HG02759 (cell line): ENCODE results near the gene IFI16.
A peak's percentile ranks its signal among the peaks of the same experiment; 100 is the strongest.
"Not testable (repeated sequence)": the region's sequence is repeated elsewhere in the genome, so short reads cannot be mapped to it uniquely, and the experiment has no call there.

Experiments
- ATAC-seq: cut with Tn5 transposase; IDR thresholded peaks from one replicate; pipeline ENCODE4 v1.9.1; 2021; ENCODE audit warnings: mild to moderate bottlenecking, moderate library complexity; ENCODE audit not compliant: unreplicated experiment

IFI16 gene

DNA sequence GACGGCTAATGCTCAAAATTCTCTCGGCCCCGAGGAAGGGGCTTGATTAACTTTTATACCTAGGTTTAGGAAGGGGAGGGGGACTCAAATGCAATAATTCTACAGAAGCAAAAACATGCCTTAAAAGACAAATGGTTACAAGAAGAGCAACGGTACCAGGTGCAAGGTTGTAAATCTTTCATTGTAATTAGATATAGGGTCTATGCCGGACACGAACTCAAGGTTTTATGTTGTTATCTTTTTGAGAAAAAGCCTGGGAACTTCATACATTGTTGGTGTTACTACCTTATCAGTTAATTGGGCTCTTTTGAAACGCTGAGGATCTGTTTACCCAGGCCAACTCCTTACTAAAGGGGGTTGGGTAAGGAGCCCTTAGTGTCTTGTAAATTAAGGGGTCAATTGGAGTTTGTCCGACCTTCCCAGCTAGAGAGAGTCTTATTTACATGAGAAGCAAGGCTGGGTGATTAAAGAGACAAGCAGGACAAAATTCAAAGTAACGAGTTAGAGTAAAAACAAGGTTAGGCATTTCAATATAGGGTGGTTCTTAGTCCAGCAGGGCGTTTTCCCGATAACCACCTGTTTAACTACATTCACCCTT, 3.4 kb upstream of the IFI16 start:
- ATAC-seq: not testable (repeated sequence)

DNA sequence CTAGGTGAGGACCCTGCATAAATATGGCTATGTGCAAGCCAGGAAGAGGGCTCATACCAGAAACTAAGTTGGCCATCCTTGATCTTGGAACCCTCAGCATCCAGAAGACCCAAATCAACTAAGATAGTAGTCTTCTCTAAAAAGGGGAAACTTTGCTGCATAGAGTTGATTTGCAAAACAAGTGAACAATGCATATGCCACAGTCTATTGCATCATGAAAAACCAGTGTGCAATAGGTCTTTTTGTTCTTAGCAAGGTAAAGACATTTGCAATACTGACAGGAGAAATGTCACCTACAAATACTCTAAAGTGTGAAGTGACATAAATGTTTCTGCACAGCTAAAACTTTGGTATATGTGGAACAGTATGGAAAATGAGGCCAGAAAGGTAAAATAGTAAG, 2.0 kb upstream of the IFI16 start:
- ATAC-seq: no peak

DNA sequence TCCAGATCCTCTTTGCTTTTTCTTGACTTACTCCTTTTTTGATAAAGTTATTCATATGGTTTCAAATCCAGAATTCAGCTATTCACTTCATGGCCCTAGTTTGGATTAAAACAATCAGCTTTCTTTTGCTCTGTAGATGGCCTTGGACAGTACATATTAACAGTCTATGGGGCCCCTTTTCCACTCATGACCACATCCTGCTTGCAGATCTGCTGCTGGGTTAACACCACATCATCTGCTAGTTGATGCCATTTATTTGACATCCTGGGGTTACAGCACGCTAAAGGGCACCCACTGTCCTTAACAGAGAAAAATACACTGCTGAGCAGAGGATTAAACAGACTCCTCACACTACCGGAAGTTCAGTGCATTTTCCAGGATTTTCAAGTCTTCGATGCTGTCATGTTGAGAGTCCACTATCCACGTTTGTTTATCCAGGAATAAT, 941 bp upstream of the IFI16 start:
- ATAC-seq: peak; percentile 73

DNA sequence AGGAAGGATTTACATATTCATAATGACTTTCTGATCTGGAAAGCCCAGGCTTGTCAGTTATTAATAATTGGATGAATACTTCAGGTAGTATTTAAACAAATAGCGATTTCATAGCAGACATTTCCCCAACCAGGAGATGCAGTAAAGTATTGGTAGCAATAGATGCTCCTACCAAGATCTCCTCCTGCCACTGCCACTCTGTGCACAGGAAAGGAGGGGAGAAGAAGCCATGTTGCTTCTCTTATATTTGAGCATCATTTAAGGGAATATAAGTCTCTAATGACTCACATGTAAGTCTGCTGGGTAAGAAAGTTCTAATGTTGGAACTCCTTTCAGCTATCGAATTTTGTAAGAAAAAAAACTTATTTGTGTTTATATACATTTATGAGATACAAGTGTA, 420 bp upstream of the IFI16 start:
- ATAC-seq: no peak

DNA sequence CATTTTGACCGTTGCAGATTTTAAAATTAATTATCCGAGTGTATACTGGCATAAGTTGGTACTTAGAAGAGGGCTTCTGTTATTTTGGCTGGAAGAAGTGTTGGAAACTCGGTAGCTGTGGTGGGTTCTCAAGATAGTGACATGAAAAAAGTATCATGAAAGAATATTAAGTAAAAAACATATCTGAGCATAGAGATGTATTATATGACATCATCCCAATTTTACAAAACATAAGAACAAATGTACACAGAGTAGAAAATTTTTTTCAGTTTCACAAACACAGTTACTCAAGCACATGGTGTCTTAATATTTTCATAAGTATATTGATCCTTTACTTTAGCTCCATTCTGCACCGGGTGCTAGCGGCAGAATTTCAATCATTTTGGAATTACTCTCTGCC, 684 bp downstream of the IFI16 start:
- no peak for ATAC-seq

DNA sequence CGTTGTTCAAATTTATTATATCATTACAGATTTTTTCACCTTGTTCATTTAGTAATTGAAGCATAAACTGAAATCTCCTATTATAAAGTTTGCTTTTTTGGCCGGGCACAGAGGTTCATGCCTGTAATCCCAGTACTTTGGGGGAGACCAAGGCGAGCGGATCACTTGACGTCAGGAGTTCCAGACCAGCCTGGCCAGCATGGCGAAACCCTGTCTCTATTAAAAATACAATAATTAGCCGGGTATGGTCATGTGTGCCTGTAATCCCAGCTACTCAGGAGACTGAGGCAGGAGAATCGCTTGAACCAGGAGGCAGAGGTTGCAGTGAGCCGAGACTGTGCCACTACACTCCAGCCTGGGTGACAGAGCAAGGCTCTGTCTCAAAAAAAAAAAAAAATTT, 1.3 kb downstream of the IFI16 start:
- not testable (repeated sequence) for ATAC-seq

DNA sequence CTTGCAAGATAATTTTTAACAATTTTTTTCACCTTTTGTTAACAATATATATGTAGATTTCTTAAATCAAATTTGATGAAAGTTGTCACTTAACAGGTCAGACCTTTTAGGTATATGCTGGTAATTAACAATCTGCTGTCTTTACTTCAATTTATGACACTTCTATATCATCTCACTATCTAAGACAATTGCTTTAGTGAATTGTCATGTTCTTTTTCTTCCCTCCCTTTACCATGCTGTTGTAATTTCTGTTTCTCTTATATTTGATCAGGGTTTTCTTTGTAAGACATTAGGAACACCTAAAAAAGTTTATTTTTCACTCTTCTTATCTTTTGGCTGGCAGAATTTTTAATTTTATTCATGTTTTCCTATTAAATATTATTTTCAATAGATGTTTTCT, 2.0 kb downstream of the IFI16 start:
- no peak for ATAC-seq

DNA sequence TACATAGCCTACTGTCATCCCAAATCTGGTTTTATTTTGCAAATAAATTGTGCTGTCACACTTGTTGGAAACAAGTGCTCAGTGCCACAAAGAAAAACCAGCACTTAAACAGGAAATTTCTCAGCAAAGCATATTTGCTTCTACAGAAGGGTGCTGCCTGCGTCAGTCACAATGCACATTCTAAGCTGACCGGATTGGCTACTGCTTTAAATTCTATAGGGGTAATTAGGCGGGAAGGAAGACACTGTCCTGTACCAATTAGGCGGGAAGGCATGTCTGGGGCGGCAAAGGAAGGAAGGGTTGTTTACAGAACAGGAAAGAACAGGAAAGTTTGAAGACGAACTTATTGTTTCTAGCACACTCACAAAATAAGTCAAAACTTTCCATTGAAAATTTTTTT, 2.8 kb downstream of the IFI16 start:
- peak; percentile 33 for ATAC-seq

DNA sequence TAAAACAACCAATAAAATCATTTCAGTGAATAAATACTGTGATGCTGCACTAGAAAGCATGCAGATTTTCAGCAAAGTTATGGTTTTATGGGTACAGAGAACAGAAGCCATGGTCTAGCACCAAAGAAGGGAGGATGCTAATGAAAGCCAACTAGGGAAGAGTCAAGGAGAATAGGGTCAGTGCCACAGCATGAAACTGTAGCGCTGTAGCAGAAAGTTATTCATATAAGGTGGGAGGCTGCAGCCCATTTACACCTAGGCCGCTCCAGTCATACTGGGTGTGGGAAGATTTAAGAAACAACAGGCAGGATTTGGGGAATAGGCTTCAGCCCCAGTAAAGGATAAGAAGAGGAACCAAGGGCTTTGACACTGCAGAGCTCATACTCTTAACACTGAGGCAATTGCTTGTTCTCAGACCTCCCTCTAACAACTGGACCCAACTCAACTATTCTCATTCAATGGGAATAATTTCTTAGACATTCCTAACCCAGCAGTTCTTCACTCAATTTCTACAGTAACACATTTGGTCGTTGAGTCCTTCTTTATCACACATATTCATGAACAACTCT, 4.4 kb downstream of the IFI16 start:
- no peak for ATAC-seq

DNA sequence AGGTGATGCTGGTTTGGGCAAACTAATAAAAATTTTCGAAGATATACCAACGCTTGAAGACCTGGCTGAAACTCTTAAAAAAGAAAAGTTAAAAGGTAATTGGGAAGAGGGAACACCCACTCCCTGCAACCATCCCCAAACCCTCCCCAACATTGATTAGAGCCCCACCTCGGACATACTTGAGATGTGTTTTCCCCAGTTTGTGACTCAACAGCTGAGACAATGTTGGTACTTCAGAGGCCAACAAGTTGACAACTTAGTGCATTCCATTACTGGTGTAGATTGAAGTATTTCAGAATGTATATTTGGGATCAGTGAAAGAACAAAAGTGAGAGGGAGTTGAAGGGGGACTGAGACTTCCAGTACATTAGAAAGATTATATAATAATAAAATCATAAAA, 5.1 kb downstream of the IFI16 start:
- ATAC-seq: no peak

DNA sequence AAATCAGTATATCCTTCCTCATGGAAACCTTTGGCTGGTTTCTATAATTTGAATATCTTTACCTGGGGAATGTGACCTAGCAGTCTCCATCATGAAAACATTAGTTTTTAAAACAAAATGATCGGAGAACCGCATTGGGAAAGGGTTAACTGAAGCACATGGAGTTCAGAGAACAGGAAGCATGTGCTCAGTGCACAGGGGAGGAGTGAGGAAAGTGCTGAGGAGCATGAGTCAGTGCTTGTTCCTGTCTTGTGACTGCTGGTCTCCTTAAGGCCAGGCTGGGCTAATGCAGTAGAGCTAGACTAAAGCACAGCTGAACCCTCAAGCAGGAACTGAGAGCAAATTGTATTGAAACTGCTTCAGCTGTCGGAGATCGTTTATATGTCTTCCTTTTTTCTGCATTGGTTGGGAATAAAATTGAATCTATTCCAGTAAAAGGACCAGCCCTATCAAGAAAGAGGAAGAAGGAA, 5.8 kb downstream of the IFI16 start:
- ATAC-seq: peak; percentile 96

DNA sequence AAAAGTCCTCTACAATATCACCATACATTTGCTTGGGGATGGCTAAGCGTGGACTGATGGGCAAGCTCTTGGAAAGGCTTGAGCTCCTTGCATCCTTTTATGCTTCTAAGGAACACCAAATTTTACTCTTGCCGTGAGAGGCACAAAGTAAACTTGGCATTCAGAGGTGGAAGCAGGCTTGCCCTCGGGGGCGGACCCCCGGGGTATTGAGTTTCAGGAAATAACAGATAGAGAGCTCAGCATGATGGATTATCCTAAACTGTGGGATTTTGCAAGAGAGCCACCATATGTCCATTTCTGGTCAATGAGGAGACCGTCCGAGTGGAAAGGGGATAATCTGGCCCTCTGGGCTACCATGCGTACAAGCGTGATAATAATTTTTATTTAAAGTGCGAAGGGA, 14.0 kb downstream of the IFI16 start:
- ATAC-seq: no peak

DNA sequence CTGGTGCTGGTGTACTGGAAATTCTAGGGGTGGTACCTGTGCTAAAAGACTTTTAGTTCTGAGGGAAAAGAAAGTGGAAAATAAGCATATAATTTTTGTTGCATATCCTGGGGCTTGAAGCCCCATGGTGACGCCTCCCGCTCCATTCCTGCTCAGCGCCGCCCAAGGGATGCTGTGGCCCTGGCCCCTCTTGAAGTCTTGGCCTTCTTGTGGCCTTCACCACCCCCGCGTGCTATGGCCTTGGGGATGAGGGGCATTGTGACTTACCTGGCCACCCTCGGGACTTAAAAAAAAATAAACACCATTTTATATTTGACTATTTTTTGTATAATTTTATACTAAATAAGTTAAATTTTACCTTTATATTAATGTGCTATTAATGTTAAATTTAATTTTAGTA, 15.3 kb downstream of the IFI16 start:
- no peak for ATAC-seq

DNA sequence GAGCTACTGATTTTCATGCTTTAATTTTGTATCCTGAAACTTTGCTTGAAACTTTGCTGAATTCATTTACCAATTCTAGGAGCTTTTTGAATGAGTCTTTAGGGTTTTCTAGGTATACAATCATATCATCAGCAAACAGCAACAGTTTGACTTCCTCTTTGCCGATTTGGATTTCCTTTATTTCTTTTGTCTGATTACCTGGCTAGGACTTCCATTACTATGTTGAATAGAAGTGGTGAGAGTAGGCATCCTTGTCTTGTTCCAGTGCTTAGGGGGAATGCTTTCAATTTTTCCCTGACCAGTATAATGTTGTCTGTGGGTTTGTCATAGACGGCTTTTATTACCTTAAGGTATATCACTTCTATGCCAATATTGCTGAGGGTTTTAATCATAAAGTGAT, 17.1 kb downstream of the IFI16 start:
- ATAC-seq: not testable (repeated sequence)

DNA sequence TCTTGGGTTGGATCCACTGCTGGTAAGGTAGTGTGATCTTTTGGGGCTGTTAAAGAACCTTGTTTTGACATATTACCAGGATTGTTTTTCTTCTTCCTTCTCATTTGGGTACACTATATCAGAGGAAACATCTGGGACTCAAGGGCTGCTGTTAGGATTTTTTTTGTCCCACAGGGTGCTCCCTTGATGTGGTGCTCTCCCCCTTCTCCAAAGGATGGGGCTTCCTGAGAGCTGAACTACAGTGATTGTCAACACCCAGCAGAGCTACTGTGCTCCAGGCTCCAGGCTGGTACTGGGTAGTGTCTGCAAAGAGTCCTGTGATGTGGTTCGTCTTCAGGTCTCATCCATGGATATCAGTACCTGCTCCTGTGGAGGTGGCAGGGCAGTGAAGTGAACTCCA, 20.6 kb downstream of the IFI16 start:
- ATAC-seq: no peak

DNA sequence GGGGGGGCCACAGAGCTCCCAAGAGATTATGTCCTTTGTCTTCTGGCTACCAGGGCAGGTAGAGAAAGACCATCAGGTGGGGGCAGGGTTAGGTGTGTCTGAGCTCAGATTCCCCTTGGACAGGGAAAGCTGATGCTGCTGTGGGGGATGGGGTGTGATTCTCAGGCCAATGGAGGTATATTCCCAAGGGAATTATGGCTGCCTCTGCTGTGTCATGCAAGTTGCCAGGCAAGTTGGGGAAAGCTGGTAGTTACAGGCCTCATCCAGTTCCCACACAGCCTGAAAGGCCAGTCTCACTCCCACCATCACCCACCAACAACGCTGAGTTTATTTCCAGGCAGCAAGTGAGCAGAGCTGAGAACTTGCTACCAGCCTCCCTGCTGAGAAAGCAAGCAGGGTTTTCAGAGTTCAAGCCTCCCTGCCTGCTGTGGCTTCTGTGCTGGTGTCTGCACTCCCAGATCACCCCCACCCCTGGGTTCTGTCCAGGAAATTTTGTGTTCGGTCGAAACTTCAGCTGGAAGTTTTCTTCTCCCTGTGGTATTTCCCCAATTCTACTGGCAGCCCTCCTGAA, 21.3 kb downstream of the IFI16 start:
- no peak for ATAC-seq

DNA sequence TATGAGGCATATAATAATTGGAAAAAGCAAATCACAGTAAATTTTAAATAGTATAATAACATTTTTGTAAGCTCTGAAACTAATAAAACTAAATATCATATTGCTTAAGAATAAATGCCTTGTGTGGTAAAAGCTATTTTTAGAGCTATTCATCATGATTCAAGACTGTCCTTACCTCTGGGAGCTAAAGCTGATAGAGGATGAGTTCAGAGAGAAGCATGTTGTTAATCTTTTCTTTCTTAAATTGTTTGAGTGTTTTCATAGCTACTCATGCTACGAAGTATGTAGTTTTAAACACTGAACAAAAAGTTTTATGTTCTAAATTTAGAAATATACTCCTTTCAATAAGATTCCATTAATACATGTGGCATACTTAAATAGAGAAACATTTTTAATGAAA, 30.5 kb downstream of the IFI16 start:
- ATAC-seq: no peak

DNA sequence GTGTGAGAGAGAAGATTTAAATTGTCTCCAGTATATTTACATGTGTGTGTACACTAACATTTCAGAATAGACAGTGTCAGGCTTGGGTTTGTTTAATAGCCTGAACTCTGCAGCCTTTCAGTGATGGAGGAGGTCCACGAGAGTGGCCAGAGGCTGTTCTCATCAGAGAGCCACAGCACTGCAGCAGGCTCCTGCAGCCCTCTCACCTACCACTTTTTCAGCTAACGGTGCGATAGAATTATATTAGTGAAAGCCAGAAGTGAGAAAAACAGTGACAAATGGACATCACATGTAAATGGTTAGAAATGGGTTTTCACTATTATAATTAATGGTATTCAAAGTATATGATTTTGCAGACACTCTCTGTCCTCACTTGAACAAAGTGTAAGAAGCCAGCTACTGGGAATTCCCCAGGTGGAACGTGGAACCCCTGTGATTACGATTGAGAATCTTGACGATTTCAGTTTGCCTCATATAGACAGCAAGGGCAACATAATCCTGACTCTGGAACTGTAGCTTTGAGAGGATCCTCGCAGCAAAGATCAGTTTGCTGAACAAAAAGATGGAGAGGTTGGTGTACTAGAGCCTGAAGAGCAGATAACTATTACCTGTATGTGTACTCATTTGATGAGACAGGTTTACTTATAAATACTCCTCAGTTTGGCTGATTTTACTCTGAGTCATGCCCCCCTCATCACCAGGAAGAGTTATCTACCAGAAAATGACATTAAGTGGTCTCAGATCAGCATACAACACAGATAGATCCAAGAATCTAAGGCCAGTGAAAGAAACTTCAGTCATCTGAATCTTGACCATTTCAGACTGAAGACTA, 31.4 kb downstream of the IFI16 start:
- no peak for ATAC-seq

DNA sequence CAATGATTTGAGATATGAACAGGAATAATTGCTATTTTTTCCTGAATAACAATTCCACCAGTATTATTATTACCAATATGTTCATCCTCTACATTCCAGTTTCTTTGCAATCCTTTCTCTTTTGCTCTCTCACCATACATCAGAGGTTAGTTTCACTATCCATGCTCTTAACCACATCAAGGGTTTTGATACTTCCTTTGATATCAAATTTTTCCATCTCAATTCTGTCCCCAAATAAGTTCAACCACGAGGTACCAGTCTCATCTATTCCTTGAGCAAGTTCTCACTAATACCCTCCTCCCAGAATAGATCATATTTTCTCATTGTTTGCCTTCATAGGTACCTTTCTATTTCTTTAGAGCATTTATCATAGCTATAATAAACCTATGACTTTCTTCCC, 36.8 kb downstream of the IFI16 start:
- not testable (repeated sequence) for ATAC-seq

DNA sequence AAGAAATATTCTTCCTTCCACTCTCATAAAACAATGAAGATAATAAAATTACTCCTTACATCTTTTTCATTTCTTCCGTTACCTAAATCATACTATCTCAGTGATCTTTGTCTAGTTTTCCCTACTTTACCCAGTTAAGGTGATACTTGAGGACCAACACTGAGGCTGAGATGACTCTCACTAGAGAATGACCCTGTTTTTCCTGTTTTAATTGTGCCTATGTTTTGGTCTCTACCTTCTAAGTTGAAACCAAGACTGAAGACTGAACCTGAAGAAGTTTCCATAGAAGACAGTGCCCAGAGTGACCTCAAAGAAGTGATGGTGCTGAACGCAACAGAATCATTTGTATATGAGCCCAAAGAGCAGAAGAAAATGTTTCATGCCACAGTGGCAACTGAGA, 41.7 kb downstream of the IFI16 start:
- no peak for ATAC-seq

DNA sequence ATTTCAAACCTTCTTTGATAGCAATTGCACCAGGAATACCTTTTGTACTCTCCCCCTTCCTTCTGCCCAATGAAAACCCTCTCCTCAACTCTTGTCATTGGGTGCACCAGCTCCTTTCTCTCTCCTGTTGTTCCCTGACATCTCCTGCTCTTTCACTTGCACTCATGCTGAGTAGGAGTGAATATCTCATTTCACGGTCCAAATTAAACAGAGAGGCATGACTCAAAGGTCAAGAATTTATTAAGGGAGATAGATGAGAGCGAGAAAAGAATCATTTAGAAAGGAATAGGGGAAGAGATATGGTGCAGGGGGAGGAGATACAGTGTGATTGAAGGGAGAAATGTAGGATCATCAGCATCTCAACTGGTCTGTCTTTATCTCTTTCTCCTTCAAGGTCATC, 44.7 kb downstream of the IFI16 start:
- no peak for ATAC-seq

DNA sequence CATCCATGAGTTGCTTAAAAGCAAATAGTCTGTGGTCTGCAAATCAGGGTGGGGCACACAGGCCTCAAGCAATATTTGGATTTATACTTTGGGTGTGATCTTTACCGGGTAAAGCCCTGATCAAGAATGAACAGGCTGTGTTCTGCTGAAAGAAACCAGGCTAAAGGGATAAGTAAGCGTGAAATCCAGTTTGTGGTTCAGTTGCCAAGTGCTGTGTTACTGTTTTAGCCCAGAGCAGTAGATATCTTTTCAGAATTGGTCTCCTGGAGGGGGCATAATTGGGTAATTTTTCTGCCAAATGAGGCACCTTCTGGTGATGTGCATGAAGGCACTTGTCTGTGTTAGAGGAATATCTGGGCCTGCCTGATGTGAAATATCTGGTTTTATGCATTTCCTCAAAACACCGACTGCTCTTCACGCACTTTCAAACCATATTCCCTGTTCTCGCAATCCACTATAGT, 45.5 kb downstream of the IFI16 start:
- ATAC-seq: no peak
